OCI-LY3 (cell line): ENCODE data around the gene NR1D2.

ENCODE experiments used
- EZH2phosphoT487 ChIP-seq: fragments of 200-600 bp; shearing (Covaris generic); IDR thresholded peaks from 2 replicates; pipeline ENCODE4 v1.6.1; 2018; ENCODE audit warnings: antibody characterized with exemption, mixed run types, low read depth
- TF ChIP-seq, protein P1 (sequence below): fragments of 200-600, 300-600 bp; sonication (generic); IDR thresholded peaks from 2 replicates; pipeline ENCODE4 v1.5.1; 2014; ENCODE audit warnings: antibody characterized with exemption, low read length, low read depth

DNA sequence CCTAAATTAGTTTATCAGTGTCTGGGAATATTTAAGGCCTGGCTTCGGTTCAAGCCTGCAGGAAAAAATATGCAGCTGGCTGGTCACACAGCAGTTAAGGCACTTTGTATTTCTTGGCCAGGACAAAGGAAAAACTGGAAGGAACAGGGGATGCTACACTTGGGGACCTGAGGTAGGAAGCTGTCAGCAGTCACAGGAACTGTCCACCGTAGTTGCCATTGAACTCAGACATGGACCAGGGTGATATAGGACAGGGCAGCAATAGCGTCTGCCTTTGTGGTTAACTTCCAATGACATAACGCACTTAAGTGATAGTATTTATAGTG is 49.1 kb downstream of the NR1D2 start:
- TF ChIP-seq, protein P1, sequence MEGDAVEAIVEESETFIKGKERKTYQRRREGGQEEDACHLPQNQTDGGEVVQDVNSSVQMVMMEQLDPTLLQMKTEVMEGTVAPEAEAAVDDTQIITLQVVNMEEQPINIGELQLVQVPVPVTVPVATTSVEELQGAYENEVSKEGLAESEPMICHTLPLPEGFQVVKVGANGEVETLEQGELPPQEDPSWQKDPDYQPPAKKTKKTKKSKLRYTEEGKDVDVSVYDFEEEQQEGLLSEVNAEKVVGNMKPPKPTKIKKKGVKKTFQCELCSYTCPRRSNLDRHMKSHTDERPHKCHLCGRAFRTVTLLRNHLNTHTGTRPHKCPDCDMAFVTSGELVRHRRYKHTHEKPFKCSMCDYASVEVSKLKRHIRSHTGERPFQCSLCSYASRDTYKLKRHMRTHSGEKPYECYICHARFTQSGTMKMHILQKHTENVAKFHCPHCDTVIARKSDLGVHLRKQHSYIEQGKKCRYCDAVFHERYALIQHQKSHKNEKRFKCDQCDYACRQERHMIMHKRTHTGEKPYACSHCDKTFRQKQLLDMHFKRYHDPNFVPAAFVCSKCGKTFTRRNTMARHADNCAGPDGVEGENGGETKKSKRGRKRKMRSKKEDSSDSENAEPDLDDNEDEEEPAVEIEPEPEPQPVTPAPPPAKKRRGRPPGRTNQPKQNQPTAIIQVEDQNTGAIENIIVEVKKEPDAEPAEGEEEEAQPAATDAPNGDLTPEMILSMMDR = no peak
- no peak for TF ChIP-seq EZH2phosphoT487
